Endothelial cell of umbilical vein (primary cell): ENCODE results near the gene GNAS. TPM values are rescaled to one million over a fixed set of nuclear protein-coding genes. Genes with fewer than 3 reads are reported as not detected.

Source experiments
- BruUV-seq: library from RNA; stranded (reverse); fragments of 400-500 nt; replicated peaks from 2 replicates; lab custom pipeline; 2021; lab: Mats Ljungman, UMichigan
- CTCF ChIA-PET: fragments of 300-600, 350-600 bp; sonication (Branson Sonifier 250); formaldehyde crosslinking; loops from one replicate; lab custom pipeline; 2021; ENCODE audit warnings: antibody characterized with exemption, inconsistent platforms; lab: Charles Lee
- POLR2A ChIA-PET: fragments of 300-600, 350-600 bp; sonication (Branson Sonifier 250); formaldehyde crosslinking; loops from one replicate; lab custom pipeline; 2021; ENCODE audit warnings: antibody characterized with exemption, inconsistent platforms; lab: Charles Lee
- DNase-seq: peaks from one replicate; pipeline ENCODE4 v3.0.0-alpha.2; 2011; ENCODE audit warnings: low read depth, low spot score
- FAIRE-seq: peaks from 2 replicates; lab custom pipeline; 2011; peaks lifted over from hg19 to GRCh38; lab: Jason Lieb, UNC
- H2AFZ ChIP-seq: 2 replicates; pipeline ENCODE4 v1.6.0; 2012; ENCODE audit warnings: low read depth, low read length, control low read depth, inconsistent platforms
- H3K27ac ChIP-seq: 2 replicates; pipeline ENCODE4 v1.5.1; 2011; ENCODE audit warnings: low read depth, mild to moderate bottlenecking, control low read depth, low read length, moderate library complexity; ENCODE audit not compliant: insufficient read depth
- H3K27me3 ChIP-seq, 2 experiments: 2 replicates each; pipeline versions ENCODE4 v1.6.0 to v1.6.1; 2011; ENCODE audit warnings: low read length in 2 of 2, mixed read lengths in 1 of 2; ENCODE audit not compliant: control insufficient read depth in 2 of 2, insufficient read depth in 2 of 2
- H3K36me3 ChIP-seq, 2 experiments: 2 replicates in 1 of 2; 3 replicates in 1 of 2; pipeline ENCODE4 v1.5.1; 2011; ENCODE audit warnings: low read length in 2 of 2, mild to moderate bottlenecking in 1 of 2, moderate library complexity in 1 of 2; ENCODE audit not compliant: control insufficient read depth in 2 of 2, insufficient read depth in 2 of 2; ENCODE audit errors: extremely low read depth in 1 of 2
- H3K4me1 ChIP-seq: 3 replicates; pipeline ENCODE4 v1.5.1; 2011; ENCODE audit warnings: mild to moderate bottlenecking, low read length; ENCODE audit not compliant: control insufficient read depth, insufficient read depth; ENCODE audit errors: extremely low read depth
- H3K4me2 ChIP-seq: 2 replicates; pipeline ENCODE4 v1.6.1; 2011; ENCODE audit warnings: low read length, control low read depth, mixed read lengths; ENCODE audit not compliant: insufficient read depth
- H3K4me3 ChIP-seq, 3 experiments: fragments of 200-600 bp in 1 of 3; sonication (generic), shearing (Covaris generic) in 1 of 3; replicated peaks in 1 of 3; 2 replicates each; pipeline ENCODE4 v1.5.1; 2011 to 2016; ENCODE audit warnings: control low read depth in 3 of 3, low read length in 3 of 3, mild to moderate bottlenecking in 2 of 3, inconsistent platforms in 1 of 3, low read depth in 1 of 3, moderate library complexity in 1 of 3; ENCODE audit not compliant: insufficient read depth in 1 of 3
- H3K79me2 ChIP-seq: 2 replicates; pipeline ENCODE4 v1.6.0; 2012; ENCODE audit warnings: low read length, inconsistent platforms; ENCODE audit not compliant: control insufficient read depth, insufficient read depth
- H3K9ac ChIP-seq: replicated peaks from 2 replicates; pipeline ENCODE3; 2011; ENCODE audit warnings: low read length, control low read depth; ENCODE audit not compliant: insufficient read depth; ENCODE audit errors: extremely low read depth
- H3K9me1 ChIP-seq: replicated peaks from 3 replicates; pipeline ENCODE4 v1.6.0; 2011; ENCODE audit warnings: mild to moderate bottlenecking, low read length; ENCODE audit not compliant: control insufficient read depth, insufficient read depth; ENCODE audit errors: extremely low read depth
- H3K9me3 ChIP-seq: replicated peaks from 2 replicates; pipeline ENCODE4 v1.5.1; 2012; ENCODE audit warnings: low read length, inconsistent platforms; ENCODE audit not compliant: control insufficient read depth, insufficient read depth
- H4K20me1 ChIP-seq: replicated peaks from 2 replicates; pipeline ENCODE3; 2011; ENCODE audit warnings: mild to moderate bottlenecking, low read length; ENCODE audit not compliant: control insufficient read depth, insufficient read depth; ENCODE audit errors: extremely low read depth
- CTCF ChIP-seq, 2 donors: IDR thresholded peaks; 1 replicate in 1 of 2; 2 replicates in 1 of 2; pipeline ENCODE4 v1.5.1; 2011; ENCODE audit warnings: low read length in 2 of 2, mild to moderate bottlenecking in 2 of 2, moderate library complexity in 2 of 2, control low read depth in 1 of 2, inconsistent platforms in 1 of 2, low read depth in 1 of 2; ENCODE audit not compliant: insufficient read depth in 1 of 2; ENCODE audit errors: extremely low read depth in 1 of 2
- EZH2 ChIP-seq: IDR thresholded peaks from 2 replicates; pipeline ENCODE4 v1.6.1; 2012; ENCODE audit warnings: borderline replicate concordance, low read depth, mild to moderate bottlenecking, moderate library complexity, low read length, inconsistent platforms; ENCODE audit not compliant: severe bottlenecking
- FOS ChIP-seq: IDR thresholded peaks from 2 replicates; pipeline ENCODE4 v1.6.1; 2011; ENCODE audit warnings: mild to moderate bottlenecking, low read length, moderate library complexity, borderline replicate concordance; ENCODE audit not compliant: insufficient read depth
- GATA2 ChIP-seq: IDR thresholded peaks from 2 replicates; pipeline ENCODE4 v1.7.0; 2011; ENCODE audit warnings: low read depth, mild to moderate bottlenecking, moderate library complexity, mixed read lengths, low read length; ENCODE audit not compliant: insufficient read length, insufficient read depth
- JUN ChIP-seq: IDR thresholded peaks from 2 replicates; pipeline ENCODE4 v1.6.1; 2011; ENCODE audit warnings: borderline replicate concordance, low read depth; ENCODE audit not compliant: insufficient read length, insufficient read depth
- MAX ChIP-seq: IDR thresholded peaks from 2 replicates; pipeline ENCODE4 v1.6.1; 2011; ENCODE audit not compliant: insufficient read depth, insufficient read length
- MYC ChIP-seq: IDR thresholded peaks from one replicate; pipeline ENCODE4 v1.6.1; 2011; ENCODE audit warnings: mild to moderate bottlenecking, low read depth, low read length
- POLR2A ChIP-seq: IDR thresholded peaks from 2 replicates; pipeline ENCODE4 v1.6.1; 2012; ENCODE audit warnings: low read depth, mild to moderate bottlenecking, control low read depth, low read length
- POLR2AphosphoS5 ChIP-seq: IDR thresholded peaks from 2 replicates; pipeline ENCODE4 v1.6.1; 2012; ENCODE audit warnings: low read depth, mild to moderate bottlenecking, control low read depth, low read length, moderate library complexity; ENCODE audit not compliant: insufficient read depth
- dilution Hi-C: fragments of 300-500 bp; cut with MboI; formaldehyde crosslinking; loops from one replicate; pipeline ENCODE4 v1.15.0; 2019; ENCODE audit warnings: low sequenced_read_pairs; ENCODE audit not compliant: extremely low pct_ligation_motif_present
- intact Hi-C: fragments of 100-400 bp; cut with micrococcal nuclease; formaldehyde crosslinking; loops from one replicate; pipeline ENCODE4 v1.10.0; 2022
- polyA plus RNA-seq, 4 experiments: library from polyadenylated mRNA; depleted of rRNA in 3 of 4; stranded (reverse) in 3 of 4; unstranded in 1 of 4; fragments of >200 nt; gene quantifications; 2 replicates each; pipeline versions ENCODE4 v1.2.1 to v1.2.3, GENCODE V29; 2011 to 2012; ENCODE audit warnings: missing spikeins in 1 of 4
- total RNA-seq: library from RNA; stranded (reverse); gene quantifications from 2 replicates; pipeline ENCODE4 v1.2.3, GENCODE V29; 2021

GNAS gene
- total and polyA plus RNA-seq, 2 donors (not counting 3 experiments of a cell fraction or from before 2014, with no cell fraction given) = 1,141 to 1,882 TPM

GRCh38 chr20:58886546-58886945, 34.0 kb downstream of the GNAS start:
- intact Hi-C loops = no loop called here
- Histone ChIP-seq H4K20me1 (no peaks in the 10 kb centered on the region), H3K27me3 (peaks cover 4 to 9% of the 10 kb centered on the region in 2 experiments), H3K9me3 (no peaks in the 10 kb centered on the region), H3K4me2 (no peak overlapping the region), H3K4me3 (no peak overlapping the region), H3K36me3 (no peaks in the 10 kb centered on the region), H3K4me1 (peaks cover 6% of the 10 kb centered on the region), H3K27ac (no peak overlapping the region), H3K79me2 (peaks cover 2% of the 10 kb centered on the region), H3K9me1 (no peaks in the 10 kb centered on the region), H2AFZ (no peak overlapping the region), H3K9ac (no peak overlapping the region)
- CTCF ChIA-PET = interaction anchor here (1.0 to 1.9 kb wide), 2 partner anchors 16 to 19 kb away, joined by 3 to 13 read pairs; no protein-coding TSS in a partner anchor
- DNase-seq = no peak
- no TSS peak for BruUV-seq
- dilution Hi-C loops = no loop called here
- TF ChIP-seq MYC (no peak), EZH2 (no peak), POLR2AphosphoS5 (no peak), CTCF (IDR thresholded peaks at IDR 0.05; ENCODE audit: extremely low read depth in 1 of 2, insufficient read depth in 1 of 2, low read depth in 1 of 2, low read length in 2 of 2) (no peak), FOS (no peak), POLR2A (no peak), GATA2 (no peak), MAX (no peak), JUN (no peak)
- POLR2A ChIA-PET = no interaction called here
- no peak for FAIRE-seq
